NCI-H226 (cell line): ENCODE results near the gene CD109.

Source experiments
- DNase-seq: peaks from one replicate; pipeline ENCODE4 v3.0.0-alpha.2; 2015

Gene CD109

GRCh38 chr6:73867411-73867810, 171.4 kb downstream of the CD109 start:
- no peak for DNase-seq

- no peak for DNase-seq
Measured at GRCh38 chr6:73870907-73871306, 174.9 kb downstream of the CD109 start.

- DNase-seq = no peak
Measured at GRCh38 chr6:73873081-73873480, 177.1 kb downstream of the CD109 start.
